Keratinocyte (primary cell): ENCODE results near the gene LRRN3.

Experiments
- CTCF ChIP-seq, 3 experiments: IDR thresholded peaks in 1 of 3; conservative IDR thresholded peaks in 1 of 3; optimal IDR thresholded peaks in 1 of 3; 2 replicates in 2 of 3; 3 replicates in 1 of 3; pipeline versions ENCODE3 to v1.5.1; 2011; ENCODE audit warnings: low read length in 3 of 3, mild to moderate bottlenecking in 3 of 3, moderate library complexity in 2 of 3, control low read depth in 1 of 3, inconsistent platforms in 1 of 3; ENCODE audit not compliant: insufficient read depth in 2 of 3; ENCODE audit errors: extremely low read depth in 1 of 3
- EZH2 ChIP-seq: IDR thresholded peaks from one replicate; pipeline ENCODE4 v1.6.1; 2012; ENCODE audit warnings: inconsistent platforms, mild to moderate bottlenecking, low read length, moderate library complexity

- no peak for TF ChIP-seq CTCF (optimal IDR thresholded peaks at IDR 0.05 in 1 of 3, IDR thresholded peaks at IDR 0.05 in 1 of 3, conservative IDR thresholded peaks at IDR 0.05 in 1 of 3; ENCODE audit: extremely low read depth in 1 of 3, insufficient read depth in 2 of 3, low read length in 3 of 3)
- no peak for TF ChIP-seq EZH2
These were observed 57.0 kb downstream of the LRRN3 start for GRCh38 chr7:111147708-111148533.
